ENCODE results near the gene TBX21. TPM values are rescaled to one million over a fixed set of nuclear protein-coding genes. Genes with fewer than 3 reads are reported as not detected.

Gene TBX21
- total RNA-seq, 2 experiments from 2014 or later: 61.7 to 61.9 TPM

GRCh38 chr17:47789611-47790561 lies 56.9 kb downstream of the TBX21 start:
- H3K27ac Mint-ChIP-seq: no peak overlapping the region
- peak; percentile 68 for DNase-seq
- H3K27me3 Mint-ChIP-seq: peaks cover 90% of the 10 kb centered on the region
- H3K36me3 Mint-ChIP-seq: no peaks in the 10 kb centered on the region
- peaks cover 8% of the 10 kb centered on the region for H3K4me1 Mint-ChIP-seq
- H3K9me3 Mint-ChIP-seq: no peaks in the 10 kb centered on the region
- H3K4me3 Mint-ChIP-seq: peak overlapping the region; percentile 66

- H3K9me3 Mint-ChIP-seq: no peaks in the 10 kb centered on the region
- peaks cover 8% of the 10 kb centered on the region for H3K4me1 Mint-ChIP-seq
- H3K27me3 Mint-ChIP-seq: peaks cover 86% of the 10 kb centered on the region
- no peak overlapping the region for H3K4me3 Mint-ChIP-seq
- no peak for DNase-seq
- H3K27ac Mint-ChIP-seq: no peak overlapping the region
- no peaks in the 10 kb centered on the region for H3K36me3 Mint-ChIP-seq
These were observed 58.0 kb downstream of the TBX21 start for GRCh38 chr17:47791025-47791424.

- Mint-ChIP-seq H3K4me3 (no peak overlapping the region), H3K27ac (no peak overlapping the region), H3K4me1 (peaks cover 8% of the 10 kb centered on the region), H3K27me3 (peaks cover 77% of the 10 kb centered on the region), H3K9me3 (no peaks in the 10 kb centered on the region), H3K36me3 (no peaks in the 10 kb centered on the region)
- no peak for DNase-seq
These were observed 59.4 kb downstream of the TBX21 start for GRCh38 chr17:47792457-47792856.

- peaks cover 8% of the 10 kb centered on the region for H3K4me1 Mint-ChIP-seq
- H3K9me3 Mint-ChIP-seq: no peaks in the 10 kb centered on the region
- no peak for DNase-seq
- H3K27ac Mint-ChIP-seq: no peak overlapping the region
- H3K36me3 Mint-ChIP-seq: no peaks in the 10 kb centered on the region
- H3K27me3 Mint-ChIP-seq: peaks cover 72% of the 10 kb centered on the region
- no peak overlapping the region for H3K4me3 Mint-ChIP-seq
These were observed 59.9 kb downstream of the TBX21 start for GRCh38 chr17:47792979-47793378.

Other genes with a start within 250 kb of the TBX21 start
- 10 to 100 TPM; 82.1 to 96.1 TPM for gene NPEPPS, start 202.1 kb upstream of the TBX21 start, total RNA-seq
- gene KPNB1, start 83.3 kb upstream of the TBX21 start, total RNA-seq: 100 to 1,000 TPM; 886 to 911 TPM
- 10 to 100 TPM; 11.7 to 11.9 TPM for gene TBKBP1, start 39.1 kb upstream of the TBX21 start, total RNA-seq
- 10 to 100 TPM; 12.1 to 12.5 TPM for gene OSBPL7, start 88.6 kb downstream of the TBX21 start, total RNA-seq
- 10 to 100 TPM; 70.0 to 75.2 TPM for gene MRPL10, start 98.3 kb downstream of the TBX21 start, total RNA-seq
- under 1 TPM; 0.46 to 0.68 TPM for gene LRRC46, start 98.4 kb downstream of the TBX21 start, total RNA-seq
- gene SCRN2, start 108.0 kb downstream of the TBX21 start, total RNA-seq: 10 to 100 TPM; 15.3 to 17.1 TPM
- not detected for gene SP6, start 117.9 kb downstream of the TBX21 start, total RNA-seq
- 10 to 100 TPM; 18.1 to 18.8 TPM for gene SP2, start 163.0 kb downstream of the TBX21 start, total RNA-seq
- gene PNPO, start 208.3 kb downstream of the TBX21 start, total RNA-seq: 10 to 100 TPM; 56.1 to 61.1 TPM
- not detected for gene PRR15L, start 224.6 kb downstream of the TBX21 start, total RNA-seq
- 100 to 1,000 TPM; 163 to 168 TPM for gene CDK5RAP3, start 237.9 kb downstream of the TBX21 start, total RNA-seq

Data from activated naive CD8-positive, alpha-beta T cell treated with anti-CD3 and anti-CD28 coated beads for 36 hours (primary cell).